GM12801 (cell line): ENCODE data around the gene UBP1.

Experiments
- CTCF ChIP-seq: IDR thresholded peaks from one replicate; pipeline ENCODE4 v1.5.1; 2011; ENCODE audit warnings: control low read depth; ENCODE audit not compliant: insufficient read length; ENCODE audit errors: extremely low read depth

UBP1 gene

GRCh38 chr3:33383951-33384350 lies 56.3 kb downstream of the UBP1 start:
- TF ChIP-seq CTCF = no peak

GRCh38 chr3:33380653-33381052 lies 59.6 kb downstream of the UBP1 start:
- TF ChIP-seq CTCF = no peak

GRCh38 chr3:33377931-33378330 lies 62.3 kb downstream of the UBP1 start:
- TF ChIP-seq CTCF = no peak

- no peak for TF ChIP-seq CTCF
These were observed 62.7 kb downstream of the UBP1 start for GRCh38 chr3:33377489-33377888.

- TF ChIP-seq CTCF = no peak
These were observed 67.1 kb downstream of the UBP1 start for GRCh38 chr3:33373082-33373437.

GRCh38 chr3:33372218-33373081 lies 67.8 kb downstream of the UBP1 start:
- TF ChIP-seq CTCF = peak; percentile 23

- no peak for TF ChIP-seq CTCF
These were observed 75.6 kb downstream of the UBP1 start for GRCh38 chr3:33364531-33365128.
